HG03432 (cell line): ENCODE data around the gene CDH13.

Source experiments
- ATAC-seq: cut with Tn5 transposase; IDR thresholded peaks from one replicate; pipeline ENCODE4 v1.9.1; 2021; ENCODE audit warnings: mild to moderate bottlenecking, moderate library complexity; ENCODE audit not compliant: unreplicated experiment

Gene CDH13

DNA sequence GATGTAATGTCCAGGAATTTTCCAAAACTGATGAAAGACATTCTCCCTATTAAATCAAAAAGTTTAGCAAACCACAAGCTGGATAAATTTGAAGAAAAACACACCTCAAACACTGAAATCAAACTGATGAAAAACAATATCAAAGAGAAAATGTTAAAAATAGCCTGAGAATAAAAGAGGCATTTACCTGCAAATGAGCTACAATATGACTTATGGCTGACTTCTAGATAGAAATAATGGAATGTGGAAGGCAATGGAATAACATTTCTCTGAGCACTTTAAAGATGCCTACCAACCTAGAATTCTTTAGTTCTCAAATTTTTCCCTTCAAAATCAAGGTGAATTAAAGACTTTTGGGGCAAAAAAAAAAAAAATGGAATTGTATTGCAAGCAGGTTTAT is 1128.6 kb downstream of the CDH13 start:
- ATAC-seq: no peak

DNA sequence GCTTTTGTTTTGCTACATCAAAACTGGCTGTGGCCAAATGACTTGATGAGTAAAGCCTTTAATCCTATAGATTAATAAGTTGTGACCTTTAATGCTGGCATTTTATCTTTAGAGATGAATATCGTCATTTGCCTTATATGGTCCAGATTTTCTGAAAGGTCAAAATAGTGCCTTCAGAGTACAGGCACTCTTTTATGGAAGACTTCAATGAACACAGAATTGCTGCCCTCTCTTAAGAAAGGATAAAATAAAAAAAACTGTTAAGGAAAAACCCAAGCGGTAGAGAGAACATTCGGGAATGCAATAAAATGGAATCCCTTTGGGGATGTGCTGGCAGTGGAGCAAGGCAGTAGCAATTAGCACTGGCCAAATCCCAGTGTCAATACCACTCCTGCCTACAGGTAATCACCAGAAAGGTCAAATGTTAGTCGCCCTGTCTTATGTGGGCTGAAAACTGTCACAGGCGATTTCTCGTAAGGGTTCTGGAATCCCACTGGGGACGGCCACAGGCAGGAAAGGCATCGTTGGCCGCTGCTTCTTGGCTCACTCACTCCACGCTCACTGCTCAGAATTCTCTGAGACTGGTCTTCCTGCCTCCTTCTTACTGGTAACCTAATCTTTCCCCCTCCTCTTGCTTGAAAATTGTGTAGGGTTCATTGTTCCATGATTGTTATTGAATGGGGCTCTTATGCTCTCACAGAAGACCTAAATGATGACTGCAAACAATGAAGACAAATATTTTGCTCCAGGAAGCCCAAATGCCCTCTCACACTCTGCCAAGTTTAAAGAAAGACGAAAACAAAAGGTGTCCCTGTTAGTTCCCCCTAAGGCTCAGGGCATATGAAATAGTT is 1135.6 kb downstream of the CDH13 start:
- no peak for ATAC-seq

GRCh38 chr16:83762992-83763358 is 1136.2 kb downstream of the CDH13 start:
- no peak for ATAC-seq

GRCh38 chr16:83768986-83769385 is 1142.2 kb downstream of the CDH13 start:
- ATAC-seq: no peak

DNA sequence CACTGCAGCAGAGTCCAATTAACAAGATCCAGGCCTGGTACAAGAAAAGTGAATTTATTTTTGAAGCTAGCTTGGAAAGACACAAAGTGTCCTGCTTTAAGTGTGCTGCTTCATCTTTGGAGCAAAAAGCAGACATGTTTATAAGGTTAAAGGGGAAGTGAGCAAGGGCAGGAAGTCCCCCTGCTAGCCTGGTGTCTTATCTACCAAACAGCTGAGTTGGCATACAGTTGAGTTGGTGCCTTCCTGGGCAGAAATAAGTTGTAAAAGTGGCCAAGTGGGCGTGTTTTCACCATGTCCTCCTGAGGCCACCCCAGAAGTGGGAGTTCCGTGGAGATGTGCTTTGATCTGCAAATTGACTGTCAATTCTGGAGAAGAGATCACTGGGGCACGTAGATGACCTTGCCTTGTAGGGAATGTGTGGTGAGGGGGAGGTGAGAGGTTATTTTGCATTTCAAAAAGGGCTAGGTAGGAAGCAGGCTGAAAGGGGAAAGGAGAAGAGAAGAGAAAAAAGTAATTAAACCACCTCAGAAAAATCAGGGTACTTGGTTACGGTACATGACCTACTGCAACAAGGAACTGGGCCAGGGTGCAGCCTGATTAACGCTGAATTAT is 1142.7 kb downstream of the CDH13 start:
- no peak for ATAC-seq

GRCh38 chr16:83771306-83771942 is 1144.7 kb downstream of the CDH13 start:
- ATAC-seq: no peak

- no peak for ATAC-seq
These were observed 1146.0 kb downstream of the CDH13 start for GRCh38 chr16:83772806-83773205.

- ATAC-seq: no peak
These were observed 1147.3 kb downstream of the CDH13 start for GRCh38 chr16:83774066-83774465.

DNA sequence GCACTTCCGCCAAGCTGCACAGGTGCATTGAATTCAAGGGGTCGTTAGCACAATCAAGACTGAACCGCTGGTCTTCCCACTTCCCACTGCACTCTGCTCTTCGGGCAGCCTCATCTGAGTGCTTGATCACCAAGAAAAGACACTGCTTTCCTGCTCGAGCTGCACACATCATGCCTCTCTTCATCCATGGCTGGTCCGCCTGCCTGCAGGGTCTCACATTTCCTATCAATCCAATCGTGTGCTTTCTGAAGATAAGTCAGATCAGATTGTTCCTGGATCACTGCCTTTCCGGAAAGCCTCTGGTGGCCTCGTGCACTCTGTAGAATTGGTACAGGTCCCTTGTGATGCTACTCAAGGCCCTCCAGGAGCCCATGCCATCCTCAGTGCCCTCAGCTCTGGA is 1150.2 kb downstream of the CDH13 start:
- no peak for ATAC-seq

DNA sequence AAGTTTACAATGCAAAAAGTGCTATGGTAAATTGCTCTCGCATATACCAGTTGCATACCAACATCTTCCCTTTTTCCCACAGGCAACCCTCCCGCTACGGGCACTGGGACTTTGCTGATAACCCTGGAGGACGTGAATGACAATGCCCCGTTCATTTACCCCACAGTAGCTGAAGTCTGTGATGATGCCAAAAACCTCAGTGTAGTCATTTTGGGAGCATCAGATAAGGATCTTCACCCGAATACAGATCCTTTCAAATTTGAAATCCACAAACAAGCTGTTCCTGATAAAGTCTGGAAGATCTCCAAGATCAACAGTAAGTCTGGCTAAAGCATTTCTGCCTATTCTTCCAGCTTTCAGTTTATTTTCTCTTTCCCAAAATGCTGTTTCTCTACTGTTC is 1153.1 kb downstream of the CDH13 start:
- ATAC-seq: no peak

- no peak for ATAC-seq
These were observed 1158.7 kb downstream of the CDH13 start for GRCh38 chr16:83785455-83785854.

DNA sequence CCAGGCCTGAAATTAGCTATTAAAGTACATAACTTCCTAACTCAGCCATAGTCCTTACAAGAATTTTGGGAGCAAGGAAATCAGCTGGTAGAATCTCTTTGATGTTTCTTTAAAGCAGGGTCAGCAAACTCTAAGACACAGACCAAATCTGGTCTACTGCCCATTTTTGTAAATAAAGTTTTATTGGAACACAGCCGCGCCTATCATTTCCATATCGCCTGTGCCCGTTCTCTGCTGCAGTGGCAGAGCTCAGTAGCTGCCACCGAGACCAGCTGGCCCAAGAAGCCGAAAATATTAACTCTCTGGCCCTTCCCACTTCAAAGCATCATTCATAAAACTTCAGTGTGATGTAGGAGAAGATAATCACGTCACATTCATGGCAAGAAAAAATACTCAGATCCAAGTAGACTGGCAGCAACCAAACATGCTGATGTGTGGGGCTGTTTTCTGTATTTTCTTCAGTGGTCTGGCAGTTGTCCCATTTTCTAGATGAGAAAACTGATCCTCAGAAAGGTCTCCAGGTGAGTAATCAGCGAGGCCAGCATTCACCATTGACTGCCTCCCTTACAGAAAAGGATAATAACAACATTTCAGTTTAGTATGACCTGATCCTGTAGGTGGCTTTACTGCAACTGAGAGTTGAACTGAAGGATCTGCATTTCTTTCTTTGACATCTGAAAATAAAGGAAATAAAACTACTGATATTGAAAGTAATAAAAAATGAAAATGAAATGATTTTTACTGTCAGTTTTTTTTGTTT is 1163.1 kb downstream of the CDH13 start:
- ATAC-seq: no peak

DNA sequence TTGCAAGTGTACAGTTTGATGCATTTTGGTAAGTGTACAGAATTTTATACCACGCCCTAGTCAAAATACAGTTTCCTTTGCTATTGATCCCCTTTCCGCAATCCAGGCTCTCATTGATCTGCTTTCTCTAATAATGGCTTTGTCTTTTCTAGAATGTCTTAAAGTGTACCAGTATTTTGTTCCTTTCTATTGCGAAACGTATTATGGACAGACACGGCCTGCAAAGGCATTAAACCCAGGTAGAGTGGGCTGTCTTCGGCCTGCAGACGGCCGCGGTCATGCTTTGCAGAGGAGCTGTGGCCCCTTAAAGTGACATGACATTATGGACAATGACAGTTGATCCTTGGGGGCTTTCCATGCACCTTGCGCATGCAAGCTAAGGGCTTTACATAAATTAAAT is 1165.1 kb downstream of the CDH13 start:
- no peak for ATAC-seq

DNA sequence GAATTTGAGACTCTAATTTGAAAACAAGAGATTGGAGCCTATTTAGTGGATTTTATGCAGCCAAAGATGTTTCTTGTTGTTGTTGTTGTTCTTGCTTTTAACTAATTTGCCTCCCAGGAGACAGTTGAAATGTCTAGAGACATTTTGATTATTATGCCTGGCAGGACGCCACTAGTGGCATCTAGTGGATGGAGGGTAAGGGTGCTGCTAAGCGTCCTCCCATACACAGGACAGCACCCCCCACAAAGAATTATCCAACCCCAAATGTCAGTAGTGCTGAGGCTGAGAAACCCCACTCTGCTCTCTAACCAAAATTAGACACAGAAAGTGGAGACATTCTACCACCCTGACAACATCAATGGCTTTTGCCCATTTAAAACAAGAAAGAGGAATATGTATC is 1165.6 kb downstream of the CDH13 start:
- no peak for ATAC-seq

DNA sequence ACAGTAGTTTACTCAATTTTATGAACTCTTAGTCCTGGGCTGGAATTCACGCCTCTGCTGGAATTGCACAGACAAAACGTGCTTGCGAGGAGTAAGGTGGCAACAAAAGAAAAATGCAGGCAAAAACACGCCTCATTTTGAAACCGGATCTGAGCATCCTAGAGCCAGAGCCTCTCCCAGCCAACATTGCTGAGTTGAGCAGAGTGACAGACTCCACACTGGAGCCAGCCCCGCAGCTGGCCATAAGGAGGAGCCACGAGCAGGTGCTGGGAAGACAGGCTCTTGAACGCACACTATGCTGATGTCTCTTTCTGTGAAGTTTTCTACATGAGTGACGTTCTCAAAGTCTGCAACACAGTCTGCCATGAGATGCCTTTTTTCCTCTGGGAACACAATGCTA is 1166.4 kb downstream of the CDH13 start:
- ATAC-seq: no peak

- no peak for ATAC-seq
These were observed 1168.2 kb downstream of the CDH13 start for GRCh38 chr16:83794860-83795554.

- no peak for ATAC-seq
These were observed 1170.2 kb downstream of the CDH13 start for GRCh38 chr16:83797013-83797412.

DNA sequence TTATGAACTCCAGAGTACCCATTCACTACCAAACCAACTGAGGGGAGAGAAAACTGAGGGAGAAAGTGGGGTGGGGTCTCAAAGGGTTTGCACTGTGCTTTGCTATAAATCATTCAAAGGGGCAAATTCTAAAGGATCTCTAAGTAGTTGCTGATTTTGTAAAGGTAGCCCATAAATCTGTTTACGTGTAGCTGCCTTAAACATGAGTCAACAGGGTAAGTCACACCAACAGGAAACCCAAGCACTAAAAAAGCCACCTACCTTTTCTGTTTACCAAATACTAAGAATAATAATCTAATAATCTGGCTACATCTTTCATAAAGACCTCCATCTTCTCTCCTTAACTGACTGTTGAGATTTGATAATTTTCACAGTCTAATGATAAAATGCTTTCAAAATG is 1172.6 kb downstream of the CDH13 start:
- no peak for ATAC-seq

GRCh38 chr16:83802135-83802534 is 1175.4 kb downstream of the CDH13 start:
- peak; percentile 72 for ATAC-seq

DNA sequence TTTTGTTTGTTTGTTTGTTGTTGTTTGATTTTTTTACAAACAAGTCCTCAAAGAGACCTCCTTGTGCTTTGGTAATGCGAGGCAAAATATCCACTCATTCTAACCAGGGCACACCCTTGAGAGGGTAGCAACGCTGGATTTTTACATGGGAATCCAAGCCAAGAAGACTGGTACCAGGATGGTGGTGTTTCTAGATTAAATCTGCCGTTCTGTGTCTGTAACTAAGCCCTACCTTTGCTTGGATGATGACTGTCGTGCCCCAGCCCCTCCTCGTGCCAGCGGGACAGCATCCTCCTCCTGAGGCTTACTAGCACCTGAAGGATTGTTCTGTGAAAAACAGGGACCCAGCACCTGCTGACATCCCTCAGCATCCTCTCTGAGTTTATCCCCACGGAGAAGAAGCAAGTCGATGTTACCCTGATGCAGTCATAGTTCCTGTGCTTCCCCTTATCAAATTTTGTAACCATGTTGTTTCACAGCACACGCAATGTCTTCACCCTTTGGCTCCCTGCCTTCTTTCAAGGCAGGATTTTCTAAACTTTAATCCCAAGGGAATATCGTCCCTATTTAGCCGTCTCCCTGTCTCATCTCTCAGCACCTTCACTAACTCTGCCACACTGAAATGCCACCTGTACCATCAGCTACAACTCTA is 1175.9 kb downstream of the CDH13 start:
- no peak for ATAC-seq
